Progenitor cell of endocrine pancreas (in vitro differentiated cells): ENCODE measurements around the gene KCNMB4. TPM values are rescaled to one million over a fixed set of nuclear protein-coding genes. Genes with fewer than 3 reads are reported as not detected.

ENCODE experiments used
- DNase-seq: peaks from one replicate; pipeline ENCODE4 v3.0.0; 2021; ENCODE audit warnings: low spot score; ENCODE audit not compliant: unreplicated experiment
- H3K27ac Mint-ChIP-seq: 2 replicates; pipeline ENCODE4 v1.8.0; 2021; ENCODE audit warnings: mild to moderate bottlenecking, moderate library complexity, mixed read lengths
- H3K27me3 Mint-ChIP-seq: 2 replicates; pipeline ENCODE4 v1.8.0; 2021; ENCODE audit warnings: mixed read lengths
- H3K36me3 Mint-ChIP-seq: 2 replicates; pipeline ENCODE4 v1.8.0; 2022; ENCODE audit warnings: mixed read lengths; ENCODE audit not compliant: insufficient read depth
- H3K4me1 Mint-ChIP-seq: 2 replicates; pipeline ENCODE4 v1.8.0; 2021; ENCODE audit warnings: low read depth, mixed read lengths
- H3K4me3 Mint-ChIP-seq: 2 replicates; pipeline ENCODE4 v1.8.0; 2021; ENCODE audit warnings: low read depth, mild to moderate bottlenecking, moderate library complexity, mixed read lengths
- H3K9me3 Mint-ChIP-seq: 2 replicates; pipeline ENCODE4 v1.8.0; 2021; ENCODE audit warnings: low read depth, mixed read lengths
- CTCF ChIP-seq: fragments of 200-600 bp; sonication (generic); IDR thresholded peaks from one replicate; pipeline ENCODE4 v1.5.0; 2021; ENCODE audit warnings: antibody characterized with exemption, mild to moderate bottlenecking; ENCODE audit not compliant: unreplicated experiment
- total RNA-seq: library from RNA; stranded (reverse); gene quantifications from 2 replicates; pipeline ENCODE4 v1.2.1, GENCODE V29; 2021

The KCNMB4 gene
- total RNA-seq, 1 donor from 2014 or later, result 8.2 TPM

DNA sequence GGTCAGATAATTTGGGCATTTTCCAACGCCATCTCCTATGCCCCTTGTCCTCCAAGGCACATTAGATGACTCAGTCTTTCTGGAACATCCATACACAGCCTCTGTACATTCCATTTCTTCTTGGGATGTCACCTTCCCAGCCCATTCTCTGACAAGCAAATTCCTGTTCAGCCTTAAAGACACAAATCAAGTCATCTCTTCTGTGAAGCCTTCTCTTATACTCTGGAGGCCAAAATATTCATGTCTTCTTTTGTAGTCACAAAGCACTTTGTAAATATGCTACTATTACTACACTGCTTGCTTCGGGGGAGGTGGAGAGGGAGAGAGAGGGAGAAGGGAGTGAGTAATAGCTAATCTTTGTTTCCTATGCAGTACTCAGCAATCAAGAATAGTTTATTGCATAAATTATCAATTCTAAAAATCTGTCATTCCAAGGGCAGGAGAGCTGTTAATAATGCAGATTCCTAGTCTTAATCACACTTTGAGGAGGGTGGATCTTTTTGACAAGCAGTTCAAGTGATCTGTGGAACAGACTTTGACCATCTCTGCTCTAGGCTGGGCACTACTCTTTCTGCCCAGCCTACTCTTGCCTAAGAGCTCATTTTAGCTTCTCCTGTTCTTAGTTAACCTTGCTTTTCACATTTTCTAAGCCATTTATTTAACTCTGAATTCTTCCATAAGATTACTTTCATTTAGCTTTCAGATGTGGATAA, 27.9 kb downstream of the KCNMB4 start:
- Mint-ChIP-seq H3K36me3 (peaks cover 3% of the 10 kb centered on the region), H3K4me3 (no peak overlapping the region), H3K9me3 (peaks cover 7% of the 10 kb centered on the region), H3K4me1 (no peaks in the 10 kb centered on the region), H3K27ac (no peak overlapping the region), H3K27me3 (no peaks in the 10 kb centered on the region)
- DNase-seq, result no peak
- no peak for TF ChIP-seq CTCF

- no peak for DNase-seq
- Mint-ChIP-seq H3K36me3 (peaks cover 10% of the 10 kb centered on the region), H3K4me3 (no peak overlapping the region), H3K27ac (no peak overlapping the region), H3K9me3 (no peaks in the 10 kb centered on the region), H3K27me3 (no peaks in the 10 kb centered on the region), H3K4me1 (no peaks in the 10 kb centered on the region)
- TF ChIP-seq CTCF, result no peak
These were observed 31.9 kb downstream of the KCNMB4 start for GRCh38 chr12:70398002-70398401.

DNA sequence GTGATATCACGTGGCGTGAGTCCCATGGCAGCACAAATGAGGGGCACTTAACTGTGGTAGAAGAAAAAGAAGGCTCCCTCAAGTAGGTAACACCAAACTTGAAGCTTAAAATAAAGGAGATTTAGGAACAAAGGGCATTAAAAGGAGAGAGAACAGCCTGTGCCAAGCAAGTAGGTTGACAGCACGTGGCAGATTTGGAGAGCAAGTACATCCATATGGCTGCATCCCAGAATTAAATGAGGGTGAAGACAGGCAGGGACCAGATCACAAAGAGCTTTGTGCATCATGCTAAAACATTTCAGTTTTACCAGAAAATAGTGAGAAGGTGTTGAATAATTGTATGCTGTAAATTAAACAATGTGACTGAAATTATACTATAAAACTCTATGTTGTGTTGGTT, 32.8 kb downstream of the KCNMB4 start:
- Mint-ChIP-seq H3K27me3 (no peaks in the 10 kb centered on the region), H3K4me3 (no peak overlapping the region), H3K27ac (no peak overlapping the region), H3K9me3 (no peaks in the 10 kb centered on the region), H3K36me3 (peaks cover 12% of the 10 kb centered on the region), H3K4me1 (no peaks in the 10 kb centered on the region)
- TF ChIP-seq CTCF, result no peak
- DNase-seq, result no peak

- peaks cover 12% of the 10 kb centered on the region for H3K36me3 Mint-ChIP-seq
- H3K4me1 Mint-ChIP-seq, result no peaks in the 10 kb centered on the region
- DNase-seq, result no peak
- H3K27ac Mint-ChIP-seq, result no peak overlapping the region
- H3K27me3 Mint-ChIP-seq, result no peaks in the 10 kb centered on the region
- no peak overlapping the region for H3K4me3 Mint-ChIP-seq
- TF ChIP-seq CTCF, result no peak
- H3K9me3 Mint-ChIP-seq, result no peaks in the 10 kb centered on the region
These were observed 33.2 kb downstream of the KCNMB4 start for GRCh38 chr12:70399311-70399710.

GRCh38 chr12:70400124-70400523, 34.0 kb downstream of the KCNMB4 start:
- Mint-ChIP-seq H3K36me3 (peaks cover 15% of the 10 kb centered on the region), H3K27me3 (no peaks in the 10 kb centered on the region), H3K27ac (no peak overlapping the region), H3K9me3 (no peaks in the 10 kb centered on the region), H3K4me1 (no peaks in the 10 kb centered on the region), H3K4me3 (no peak overlapping the region)
- TF ChIP-seq CTCF, result no peak
- DNase-seq, result no peak
